ENCODE data around the gene EPB41L2.

Gene EPB41L2

GRCh38 chr6:130907687-130908086 lies 155.4 kb downstream of the EPB41L2 start:
- DNase-seq (ENCODE audit: low read depth): no peak

- DNase-seq (ENCODE audit: low read depth): no peak
Observed at GRCh38 chr6:130906736-130907381, 156.2 kb downstream of the EPB41L2 start.

- no peak for DNase-seq (ENCODE audit: low read depth)
Observed at GRCh38 chr6:130903602-130904001, 159.4 kb downstream of the EPB41L2 start.

GRCh38 chr6:130903007-130903406 lies 160.0 kb downstream of the EPB41L2 start:
- DNase-seq (ENCODE audit: low read depth): no peak

- DNase-seq (ENCODE audit: low read depth): no peak
Observed at GRCh38 chr6:130900913-130901312, 162.1 kb downstream of the EPB41L2 start.

DNA sequence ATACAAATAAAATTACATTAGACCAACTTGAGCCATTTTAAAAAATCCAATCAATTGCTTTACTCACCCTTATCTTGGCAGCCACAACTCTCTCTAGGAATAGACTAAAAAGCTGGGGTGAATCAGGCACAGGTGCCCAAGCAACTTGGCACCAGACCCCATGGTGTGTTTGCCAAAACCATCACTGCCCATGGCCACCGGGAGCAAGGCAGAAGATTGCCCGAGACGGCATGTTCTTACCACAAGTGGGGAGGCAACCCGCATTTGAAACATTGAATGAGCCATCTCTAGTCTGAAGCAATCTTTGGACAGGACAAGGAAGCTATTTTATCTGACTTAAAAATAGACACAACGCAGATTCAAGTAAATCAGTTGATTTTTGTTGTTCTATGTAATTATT lies 166.8 kb downstream of the EPB41L2 start:
- no peak for DNase-seq (ENCODE audit: low read depth)

DNA sequence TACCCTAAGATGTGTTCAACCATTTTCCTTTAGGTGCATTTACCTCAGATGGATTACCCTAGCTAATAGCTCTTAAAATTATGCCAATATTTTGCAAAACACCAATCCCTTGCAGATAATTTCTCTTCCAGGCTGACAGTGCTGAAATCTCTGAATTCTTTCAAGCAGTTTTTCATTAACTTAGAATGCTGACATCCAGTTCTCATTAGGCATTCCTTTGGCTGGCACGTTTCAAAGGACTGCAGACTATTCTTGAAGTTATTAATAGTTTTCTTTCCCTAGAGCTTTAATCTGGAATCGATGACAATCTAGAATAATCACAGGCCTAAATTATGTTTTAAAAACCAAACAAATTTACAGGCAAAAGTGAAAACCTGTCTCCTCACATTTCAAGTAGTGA lies 167.5 kb downstream of the EPB41L2 start:
- DNase-seq (ENCODE audit: low read depth): no peak

- no peak for DNase-seq (ENCODE audit: low read depth)
Observed at GRCh38 chr6:130893766-130894165, 169.3 kb downstream of the EPB41L2 start.

DNA sequence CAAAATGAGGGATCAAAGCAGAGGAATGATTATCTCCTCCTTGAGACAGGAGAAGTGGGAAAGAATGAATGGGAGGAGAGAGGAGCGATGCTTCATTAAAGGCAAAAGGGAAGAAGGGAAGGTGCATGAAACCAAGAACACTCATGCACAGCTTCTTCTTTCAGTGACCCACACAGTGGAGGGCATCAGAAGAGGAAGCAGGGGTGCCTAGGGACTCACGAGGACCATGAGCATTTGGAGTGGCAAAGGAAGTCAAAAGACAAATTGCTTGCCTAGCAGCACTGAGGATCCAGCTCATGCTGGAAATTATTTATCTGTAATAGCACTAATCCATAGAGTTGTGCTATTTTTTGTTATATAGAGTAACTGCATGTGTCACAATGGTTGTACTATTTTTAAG lies 169.8 kb downstream of the EPB41L2 start:
- DNase-seq (ENCODE audit: low read depth): no peak

DNA sequence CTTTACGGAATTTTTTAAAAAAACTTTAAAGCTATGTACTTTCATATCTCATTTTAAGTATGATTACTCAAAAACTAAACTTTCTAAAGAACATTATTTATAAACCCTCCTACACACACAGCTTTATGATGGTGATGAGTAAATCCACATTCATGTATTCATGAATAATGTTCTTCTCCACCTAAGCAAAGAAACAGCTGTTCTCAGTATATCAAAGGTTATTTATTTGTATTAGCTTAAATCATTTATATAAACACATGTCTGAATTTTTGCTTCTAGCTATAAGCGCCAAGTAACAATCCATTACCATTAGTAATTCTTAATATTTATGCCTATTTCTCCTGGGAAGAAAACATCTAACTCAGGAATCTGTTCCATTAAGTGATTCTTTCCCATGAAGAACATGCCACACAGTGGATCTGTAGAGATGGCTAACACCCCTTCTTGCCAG lies 172.5 kb downstream of the EPB41L2 start:
- DNase-seq (ENCODE audit: low read depth): no peak

GRCh38 chr6:130889423-130889822 lies 173.6 kb downstream of the EPB41L2 start:
- no peak for DNase-seq (ENCODE audit: low read depth)

GRCh38 chr6:130888246-130888645 lies 174.8 kb downstream of the EPB41L2 start:
- no peak for DNase-seq (ENCODE audit: low read depth)

- no peak for DNase-seq (ENCODE audit: low read depth)
Observed at GRCh38 chr6:130886966-130887365, 176.1 kb downstream of the EPB41L2 start.

DNA sequence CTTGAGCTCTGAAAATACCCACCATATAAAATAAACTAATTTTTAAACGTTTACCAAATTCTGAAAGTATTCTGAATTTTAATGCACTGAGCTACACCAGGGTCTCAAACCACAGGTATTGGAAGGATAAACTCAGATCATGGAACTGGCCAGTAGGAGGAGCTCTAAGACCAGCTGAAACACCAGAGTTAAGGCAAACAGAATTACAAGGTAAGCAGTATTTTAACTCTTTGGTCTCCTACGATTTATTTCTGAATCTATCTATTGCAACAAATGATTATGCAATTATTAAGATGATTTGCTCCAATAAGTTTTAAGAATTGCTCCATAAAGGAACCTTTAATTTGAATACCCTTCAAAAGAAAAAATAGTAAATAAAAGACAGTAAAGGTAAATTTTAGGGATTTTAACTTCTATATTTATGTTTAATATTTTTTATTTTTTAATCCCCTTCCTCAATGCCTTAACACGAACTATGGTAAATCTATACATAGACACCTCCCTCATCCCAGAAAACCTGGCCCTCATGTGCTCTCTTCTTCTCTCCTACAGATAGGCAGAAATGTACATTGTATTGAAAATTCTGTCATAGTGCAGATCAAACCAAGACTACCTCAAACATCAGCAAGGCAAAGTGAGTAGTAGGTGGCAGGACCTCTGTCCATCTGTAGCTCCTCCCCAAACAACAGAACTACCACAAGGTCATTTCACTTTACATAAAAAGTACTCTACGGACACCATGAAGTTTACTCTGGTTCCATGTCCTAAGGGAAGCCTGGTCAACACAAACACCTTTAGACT lies 177.5 kb downstream of the EPB41L2 start:
- peak; percentile 33 for DNase-seq (ENCODE audit: low read depth)

DNA sequence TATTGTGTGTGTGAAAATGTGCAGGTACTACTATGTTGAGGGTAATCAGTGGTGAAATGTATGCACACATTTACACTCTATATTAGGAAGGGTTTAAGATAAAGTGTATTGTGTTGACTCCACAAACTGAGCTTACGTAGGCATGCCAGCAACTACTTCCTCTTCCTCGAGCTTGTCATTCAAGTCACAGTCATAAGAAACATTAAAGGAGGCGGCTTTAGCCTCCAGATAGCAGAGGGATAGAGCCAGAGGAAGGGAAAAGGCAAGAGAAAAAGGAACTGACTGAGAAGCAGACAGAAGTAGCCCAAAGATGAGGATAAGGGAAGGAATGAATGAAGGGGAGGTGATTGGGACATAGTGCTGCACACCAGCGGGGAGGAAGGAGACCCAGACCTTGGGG lies 180.7 kb downstream of the EPB41L2 start:
- no peak for DNase-seq (ENCODE audit: low read depth)

- no peak for DNase-seq (ENCODE audit: low read depth)
Observed at GRCh38 chr6:130879826-130880225, 183.2 kb downstream of the EPB41L2 start.

GRCh38 chr6:130873746-130874145 lies 189.3 kb downstream of the EPB41L2 start:
- DNase-seq (ENCODE audit: low read depth): no peak

DNA sequence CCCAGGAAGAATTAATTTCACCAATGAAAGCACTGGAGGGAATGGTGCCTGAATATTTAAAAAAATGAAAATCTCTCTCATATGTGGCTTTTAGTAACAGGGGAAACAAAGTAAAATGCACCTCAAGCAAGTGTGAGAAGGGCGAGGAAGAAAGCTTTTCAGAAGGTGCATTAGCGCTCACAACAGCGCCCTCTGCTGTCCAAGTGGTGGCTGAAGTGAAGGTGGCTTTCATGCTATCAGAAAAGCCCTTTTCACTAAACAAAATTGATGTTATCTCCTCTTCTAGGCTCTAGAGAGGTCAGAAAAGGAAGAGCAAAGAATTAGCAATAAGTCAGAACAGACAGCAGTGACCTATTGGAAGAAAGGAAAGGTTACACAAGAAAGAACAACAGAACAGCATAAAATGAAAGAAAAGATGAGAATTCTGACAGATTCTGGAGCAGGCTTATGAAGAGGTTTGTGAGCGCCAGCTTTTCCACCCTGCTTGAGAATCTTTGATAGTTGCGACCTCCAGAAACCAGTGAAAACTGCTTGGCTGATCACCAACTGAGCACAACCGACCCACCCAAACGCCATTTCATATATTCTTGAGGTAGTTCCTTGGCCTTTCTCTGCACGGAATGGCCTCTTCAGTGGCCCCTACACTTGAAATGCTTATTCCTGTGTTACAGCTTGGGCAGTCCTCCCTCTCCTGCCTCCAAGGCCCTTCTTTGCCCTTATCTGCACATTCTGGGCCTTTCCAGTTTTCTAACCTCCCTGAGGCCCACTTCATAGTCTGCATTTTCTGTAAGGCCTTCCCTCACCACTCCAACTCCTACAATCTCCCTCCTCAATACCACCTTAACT lies 190.6 kb downstream of the EPB41L2 start:
- peak; percentile 57 for DNase-seq (ENCODE audit: low read depth)

DNA sequence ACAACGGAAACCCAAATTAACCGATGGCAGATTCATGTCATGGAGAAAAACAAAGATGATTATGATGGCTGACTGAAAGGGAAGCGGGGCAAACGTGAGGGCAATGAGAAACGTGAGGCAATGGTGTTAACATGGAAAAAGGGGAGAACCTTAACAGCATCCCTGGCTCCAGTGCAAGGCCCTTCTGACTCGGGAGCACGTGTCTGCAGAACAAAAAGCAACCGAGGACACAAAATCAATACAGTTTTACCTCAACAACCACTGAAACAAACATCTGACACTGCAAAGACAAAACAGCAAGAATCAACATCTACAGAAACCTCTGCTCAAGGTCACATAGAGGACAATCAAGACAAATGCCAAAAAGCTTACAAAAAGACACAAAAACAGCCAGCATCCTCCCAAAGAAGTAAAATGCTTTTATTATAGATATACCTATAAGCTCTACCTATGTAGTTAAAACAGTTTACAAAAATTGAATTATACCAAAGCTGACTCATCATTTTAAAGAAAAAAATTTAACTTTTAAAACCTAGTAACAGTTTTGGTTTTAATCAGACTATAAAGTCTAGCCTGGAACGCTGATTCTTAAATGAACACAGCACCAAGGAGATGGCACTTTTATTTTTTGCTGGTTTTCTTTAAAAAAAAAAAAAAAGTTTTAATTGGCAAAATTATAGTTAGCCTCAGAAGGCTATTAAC lies 192.7 kb downstream of the EPB41L2 start:
- no peak for DNase-seq (ENCODE audit: low read depth)

- DNase-seq (ENCODE audit: low read depth): no peak
Observed at GRCh38 chr6:130869681-130870080, 193.4 kb downstream of the EPB41L2 start.

- no peak for DNase-seq (ENCODE audit: low read depth)
Observed at GRCh38 chr6:130865793-130866192, 197.3 kb downstream of the EPB41L2 start.

DNA sequence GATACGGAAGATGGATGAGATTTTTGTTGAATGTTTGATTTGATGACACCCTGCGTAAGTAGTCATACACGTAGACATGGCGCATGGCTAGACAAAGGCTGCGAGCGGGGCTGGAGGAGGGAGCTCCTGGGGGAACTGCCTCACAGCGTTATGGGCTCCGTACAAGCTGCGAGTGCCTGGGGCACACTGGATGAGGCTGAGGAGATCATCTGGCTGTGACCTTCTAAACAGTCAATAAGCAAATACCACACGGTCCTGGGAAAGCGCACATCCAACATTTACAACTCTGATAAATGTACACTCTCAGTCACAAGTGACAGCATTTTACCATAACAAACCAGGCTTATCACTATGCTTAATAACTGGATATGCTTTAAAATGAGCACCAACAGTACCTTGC lies 198.7 kb downstream of the EPB41L2 start:
- no peak for DNase-seq (ENCODE audit: low read depth)

Data from stimulated activated CD8-positive, alpha-beta memory T cell treated with anti-CD3 and anti-CD28 coated beads, Interleukin-4, amount 100 ng/mL, for 24 hours (primary cell).